HG03039 (cell line): ENCODE data around the gene CACNA1A.

Experiments used
- ATAC-seq: cut with Tn5 transposase; IDR thresholded peaks from one replicate; pipeline ENCODE4 v1.9.1; 2021; ENCODE audit warnings: mild to moderate bottlenecking, moderate library complexity; ENCODE audit not compliant: unreplicated experiment

Gene CACNA1A

DNA sequence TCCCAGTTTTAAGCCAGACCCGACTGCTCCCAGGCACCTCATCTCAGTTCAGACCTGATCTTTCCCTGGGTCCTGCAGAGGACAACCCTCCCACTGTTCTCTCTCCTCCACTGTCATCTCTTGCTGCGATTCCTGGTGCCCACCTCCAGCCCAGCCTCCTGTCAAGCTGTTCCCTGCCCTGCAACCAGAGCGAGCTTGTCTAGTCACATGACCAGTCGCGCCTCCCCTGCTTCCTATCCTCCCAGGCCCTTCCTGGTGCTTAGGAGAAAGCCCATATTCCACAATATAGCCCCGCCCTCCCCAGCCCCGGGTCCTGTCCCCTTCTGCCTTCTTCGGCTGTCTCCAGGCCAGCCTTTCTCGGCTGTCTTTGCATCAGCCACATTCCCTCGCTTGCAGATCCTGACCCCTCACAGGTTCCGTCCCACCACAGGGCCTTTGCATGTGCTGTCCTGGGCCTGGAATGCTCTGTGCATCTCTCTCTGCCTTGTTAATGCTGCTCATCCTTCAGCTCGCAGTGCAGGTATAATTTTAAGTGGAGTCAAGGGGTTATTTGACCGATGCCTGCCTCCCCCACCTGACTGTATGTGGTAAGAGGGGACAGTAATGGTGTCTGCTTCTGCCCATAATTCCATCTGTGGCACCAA, 267.3 kb downstream of the CACNA1A start:
- no peak for ATAC-seq

DNA sequence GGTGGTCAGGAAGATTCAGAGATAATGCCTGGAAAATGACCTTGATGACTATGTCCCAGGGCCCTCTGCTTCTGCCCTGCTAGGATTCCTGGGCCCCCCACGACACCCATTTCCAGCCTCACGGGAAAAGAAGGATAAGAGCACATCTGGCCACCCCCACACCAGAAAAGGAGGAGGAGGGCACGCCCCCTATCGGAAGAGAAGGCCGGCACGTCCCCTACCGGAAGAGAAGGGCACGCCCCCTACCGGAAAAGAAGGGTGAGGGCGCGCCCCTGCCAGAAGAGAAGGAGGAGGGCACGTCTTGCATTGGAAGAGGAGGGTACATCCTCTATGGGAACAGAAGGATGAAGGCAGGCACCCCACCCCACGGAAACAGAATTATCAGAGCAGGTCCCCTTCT, 271.8 kb downstream of the CACNA1A start:
- no peak for ATAC-seq

DNA sequence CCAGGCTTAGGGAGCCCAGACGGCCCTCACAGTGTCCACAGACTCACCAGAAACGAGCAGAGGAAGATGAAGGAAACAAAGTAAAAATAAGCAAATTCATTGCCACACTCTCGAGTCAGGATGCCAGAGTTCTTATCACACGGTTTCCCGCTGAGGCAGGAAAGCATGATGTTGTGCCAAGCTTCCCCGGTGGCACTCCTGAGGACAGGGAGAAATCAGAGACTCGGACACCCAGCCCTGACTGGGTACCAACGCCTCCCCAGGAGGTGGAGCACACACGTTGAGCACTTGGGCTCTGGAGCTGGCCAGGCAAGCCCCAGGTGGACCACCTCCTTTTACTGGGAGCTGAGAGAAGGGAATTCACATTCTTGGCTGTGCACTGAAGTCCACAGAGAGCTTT, 274.6 kb downstream of the CACNA1A start:
- no peak for ATAC-seq

DNA sequence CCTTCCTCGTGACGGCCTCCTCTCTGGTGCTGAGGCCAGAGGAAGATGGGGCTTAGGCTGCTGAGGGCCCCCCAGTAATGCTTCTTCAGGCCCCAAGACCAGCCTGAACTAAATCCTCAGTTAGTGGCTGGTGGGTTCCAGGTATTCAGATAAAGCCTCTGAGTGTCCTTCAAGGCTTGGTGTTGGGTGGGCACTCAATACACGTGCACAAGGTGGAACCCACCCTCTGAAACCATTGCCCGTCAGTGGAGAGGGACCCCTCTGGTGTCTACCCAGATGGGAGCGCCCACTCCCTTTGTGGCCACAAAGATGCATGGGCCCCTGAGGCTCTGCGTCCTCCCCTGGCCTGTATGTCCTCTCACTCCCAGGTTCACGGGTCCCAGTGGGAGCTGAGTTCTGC, 277.0 kb downstream of the CACNA1A start:
- no peak for ATAC-seq

DNA sequence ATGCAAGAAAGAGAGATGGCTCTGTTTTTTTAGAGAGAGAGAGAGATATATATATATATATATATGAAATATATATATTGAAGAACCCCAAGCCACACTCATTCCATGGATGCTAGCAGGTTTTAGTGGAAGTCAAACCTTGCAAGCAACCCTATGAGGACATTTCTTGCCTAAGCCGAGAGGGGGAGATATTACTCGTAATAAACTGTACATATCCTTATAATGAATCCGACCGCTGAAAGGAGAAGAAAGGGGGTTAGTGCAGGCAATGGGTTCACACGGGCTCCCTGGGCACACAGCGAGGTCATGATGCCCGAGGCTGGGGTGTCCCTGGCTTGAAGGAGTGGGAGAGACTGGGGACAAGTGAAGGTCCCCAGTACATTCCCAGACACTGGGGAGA, 277.7 kb downstream of the CACNA1A start:
- ATAC-seq, result no peak

DNA sequence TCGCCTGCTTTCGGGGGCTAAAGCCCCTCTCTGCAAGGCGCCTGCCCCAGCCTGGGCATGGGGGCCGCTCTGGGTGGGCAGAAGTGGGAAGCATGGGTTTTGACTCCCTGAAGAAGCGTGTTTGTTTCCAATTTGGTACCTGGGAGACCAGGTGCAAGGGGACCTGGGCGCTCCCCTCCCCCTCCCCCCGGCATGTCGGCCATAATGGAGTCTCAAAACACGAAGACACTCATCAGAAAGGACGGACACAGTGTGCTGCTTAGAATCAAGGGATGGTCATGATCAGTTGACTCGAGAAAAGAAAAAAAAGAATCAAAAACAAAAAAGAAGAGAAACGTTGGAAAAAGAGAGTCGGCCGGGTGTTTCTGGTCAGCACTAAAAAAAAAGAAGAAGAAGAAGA, 279.3 kb downstream of the CACNA1A start:
- no peak for ATAC-seq

DNA sequence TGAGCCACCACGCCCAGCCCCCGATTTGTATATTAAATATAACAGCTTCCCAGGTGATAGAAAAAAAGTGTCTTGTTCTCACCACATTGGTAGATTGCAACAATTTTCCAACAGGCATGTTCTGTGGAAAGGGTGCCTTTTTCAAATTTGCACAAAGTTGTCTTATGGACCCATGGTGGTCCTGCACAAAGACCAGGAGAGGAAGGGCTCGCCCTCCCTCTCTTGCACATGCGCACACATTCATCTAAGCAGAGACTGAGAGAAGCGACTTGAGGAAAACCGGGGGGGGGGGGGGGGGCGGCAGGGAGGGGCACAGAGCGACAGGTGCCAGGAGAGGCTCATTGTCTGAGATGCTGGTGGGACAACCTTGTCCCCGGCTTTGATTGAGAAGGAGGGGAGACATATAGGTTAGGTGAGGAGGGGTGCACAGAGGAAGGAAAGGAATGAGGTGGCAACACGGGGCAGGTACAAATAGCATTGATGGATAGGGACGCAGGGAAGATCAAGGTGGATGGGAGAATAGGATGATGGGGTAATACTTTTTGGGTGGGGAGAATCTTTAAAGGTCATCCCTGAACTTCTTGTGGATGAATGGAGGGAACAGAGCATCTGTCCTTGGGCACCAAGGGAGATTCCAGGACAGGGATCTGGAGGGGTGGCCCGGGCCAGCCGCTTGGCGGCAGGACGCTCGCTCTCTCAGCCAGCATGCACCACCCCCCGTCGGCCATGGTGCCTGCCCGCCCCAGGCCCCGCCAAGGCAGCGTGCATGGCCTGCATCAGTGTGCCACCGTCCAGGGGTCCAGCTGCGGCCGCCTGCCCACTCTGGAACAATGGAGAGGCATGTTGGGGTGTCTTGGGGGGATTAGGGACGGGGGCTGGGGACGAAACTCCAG, 280.1 kb downstream of the CACNA1A start:
- no peak for ATAC-seq

DNA sequence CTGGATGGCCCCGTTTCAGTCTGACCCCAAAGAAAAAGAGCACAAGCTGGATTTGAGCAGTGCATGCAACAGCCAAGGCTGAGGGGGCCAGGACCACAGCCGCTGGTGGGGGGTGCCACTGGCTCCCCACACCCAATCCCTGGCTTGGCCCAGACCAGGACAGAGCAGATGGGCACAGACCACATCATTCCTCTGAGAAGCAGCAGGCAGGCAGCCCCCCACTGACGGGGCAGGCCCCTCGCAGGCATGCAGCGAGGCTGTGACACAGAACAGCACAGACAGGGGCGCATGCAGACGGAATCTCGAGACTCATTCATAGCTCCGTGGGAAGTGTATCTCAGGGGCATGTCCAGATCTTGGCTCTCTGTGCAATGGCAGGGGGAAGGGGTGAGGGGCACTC, 281.2 kb downstream of the CACNA1A start:
- no peak for ATAC-seq

DNA sequence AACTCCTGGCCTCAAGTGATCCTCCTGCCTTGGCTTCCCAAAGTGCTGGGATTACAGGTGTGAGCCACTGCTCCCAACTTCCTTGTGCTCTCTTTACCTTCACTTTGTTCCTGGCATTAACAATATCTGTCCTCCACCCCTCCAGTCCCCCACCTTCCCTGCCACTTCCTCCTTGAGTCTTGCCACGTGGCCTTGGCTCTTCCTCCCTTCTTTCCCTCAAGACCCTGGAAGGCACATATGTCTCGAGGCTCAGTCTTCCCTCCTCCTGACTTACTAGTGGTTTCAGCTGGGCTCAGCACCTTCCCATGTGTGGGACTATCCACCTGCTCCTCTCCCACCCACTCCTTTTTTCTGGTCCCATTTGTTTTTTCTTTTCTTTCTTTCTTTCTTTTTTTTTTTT, 285.4 kb downstream of the CACNA1A start:
- no peak for ATAC-seq

DNA sequence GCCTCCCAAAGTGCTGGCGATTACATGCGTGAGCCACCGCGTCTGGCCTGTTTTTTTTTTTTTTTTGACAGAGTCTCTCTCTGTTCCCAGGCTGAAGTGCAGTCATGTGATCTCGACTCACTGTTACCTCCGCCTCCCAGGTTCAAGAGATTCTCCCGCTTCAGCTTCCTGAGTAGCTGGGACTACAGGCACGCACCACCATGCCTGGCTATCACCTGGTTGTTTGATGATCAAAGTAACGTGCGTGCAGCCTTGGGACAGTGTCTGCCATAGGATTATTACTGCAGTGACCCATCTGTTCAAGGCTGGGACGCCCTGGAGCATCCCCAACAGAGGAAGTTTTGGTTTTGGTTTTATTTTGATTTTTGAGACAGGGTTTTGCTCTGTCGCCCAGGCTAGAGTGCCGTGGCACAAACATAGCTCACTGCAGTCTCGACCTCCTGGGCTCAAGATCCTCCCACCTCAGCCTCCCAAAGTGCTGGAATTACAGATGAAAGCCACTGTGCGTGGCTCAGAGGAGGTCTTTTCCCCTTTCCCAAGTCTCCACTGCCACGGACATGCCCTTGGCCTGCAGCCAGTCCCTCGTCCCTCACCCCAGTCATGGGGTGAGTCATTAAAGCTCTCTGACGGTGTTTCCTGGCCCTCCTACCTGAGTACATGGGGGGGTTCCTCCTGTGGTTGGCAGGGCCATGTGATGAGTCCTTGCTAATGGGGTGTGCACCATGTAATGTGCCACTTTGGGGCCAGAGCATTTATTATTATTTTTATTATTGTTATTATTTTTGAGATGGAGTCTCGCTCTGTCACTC, 290.5 kb downstream of the CACNA1A start:
- ATAC-seq, result no peak

DNA sequence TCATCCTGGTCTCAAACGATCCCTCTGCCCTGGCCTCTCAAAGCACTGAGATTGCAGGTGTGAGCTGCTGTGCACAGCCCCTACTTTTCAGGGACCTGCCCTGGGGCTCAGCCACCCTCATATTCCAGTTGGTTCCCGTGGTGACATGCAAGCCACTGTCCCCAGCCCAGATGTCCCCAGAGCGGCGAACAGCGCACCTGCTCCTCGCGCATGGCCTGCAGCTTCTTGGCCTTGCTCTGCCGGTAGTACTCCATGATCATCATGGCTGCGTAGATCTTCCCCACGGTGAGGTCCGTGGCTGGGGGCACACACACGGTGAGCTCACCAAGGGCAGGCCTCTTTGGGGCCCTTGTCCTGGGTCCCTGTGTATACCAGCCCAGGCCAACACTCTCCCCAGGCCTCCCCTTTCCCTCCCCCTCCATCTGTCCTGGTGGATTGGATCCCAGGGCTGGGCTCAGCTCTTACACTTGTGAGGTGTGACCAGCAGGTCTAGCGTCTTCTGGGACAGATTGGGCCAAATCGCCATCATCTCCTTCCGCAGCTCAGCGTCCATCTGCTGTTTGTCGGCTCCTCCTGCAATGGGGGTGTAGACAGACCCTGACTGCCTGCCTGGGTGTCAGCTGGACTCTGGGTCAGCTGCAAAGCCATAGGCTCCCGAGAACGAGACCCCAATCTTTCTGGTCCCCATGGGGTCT, 292.1 kb downstream of the CACNA1A start:
- ATAC-seq, result no peak

DNA sequence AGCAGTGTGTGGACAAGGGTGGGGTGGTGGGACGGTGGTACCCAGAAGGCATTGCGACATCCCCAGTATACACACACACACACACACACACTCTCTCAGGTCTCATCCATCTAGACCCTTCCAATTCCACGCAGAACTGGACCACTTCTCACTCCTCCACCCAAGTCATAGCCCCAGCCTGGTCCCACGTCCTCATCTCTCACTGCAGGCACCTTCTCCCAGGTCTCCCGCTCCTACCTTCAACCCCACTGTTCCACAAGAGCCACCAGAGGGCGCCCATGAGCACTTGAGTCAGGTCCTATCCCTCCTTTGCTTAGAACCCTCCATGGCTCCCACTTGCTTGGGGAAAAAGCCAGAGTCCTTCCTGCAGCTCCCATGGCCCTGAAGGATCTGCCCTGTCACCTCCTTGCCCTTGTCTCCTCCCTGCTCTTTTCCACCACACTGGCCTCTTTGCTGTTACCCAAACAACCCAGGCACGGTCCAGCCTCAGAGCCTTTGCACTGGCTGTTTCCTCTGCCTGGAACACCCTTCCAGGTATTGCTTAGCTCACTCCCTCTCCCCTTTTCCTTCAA, 293.4 kb downstream of the CACNA1A start:
- ATAC-seq, result no peak

DNA sequence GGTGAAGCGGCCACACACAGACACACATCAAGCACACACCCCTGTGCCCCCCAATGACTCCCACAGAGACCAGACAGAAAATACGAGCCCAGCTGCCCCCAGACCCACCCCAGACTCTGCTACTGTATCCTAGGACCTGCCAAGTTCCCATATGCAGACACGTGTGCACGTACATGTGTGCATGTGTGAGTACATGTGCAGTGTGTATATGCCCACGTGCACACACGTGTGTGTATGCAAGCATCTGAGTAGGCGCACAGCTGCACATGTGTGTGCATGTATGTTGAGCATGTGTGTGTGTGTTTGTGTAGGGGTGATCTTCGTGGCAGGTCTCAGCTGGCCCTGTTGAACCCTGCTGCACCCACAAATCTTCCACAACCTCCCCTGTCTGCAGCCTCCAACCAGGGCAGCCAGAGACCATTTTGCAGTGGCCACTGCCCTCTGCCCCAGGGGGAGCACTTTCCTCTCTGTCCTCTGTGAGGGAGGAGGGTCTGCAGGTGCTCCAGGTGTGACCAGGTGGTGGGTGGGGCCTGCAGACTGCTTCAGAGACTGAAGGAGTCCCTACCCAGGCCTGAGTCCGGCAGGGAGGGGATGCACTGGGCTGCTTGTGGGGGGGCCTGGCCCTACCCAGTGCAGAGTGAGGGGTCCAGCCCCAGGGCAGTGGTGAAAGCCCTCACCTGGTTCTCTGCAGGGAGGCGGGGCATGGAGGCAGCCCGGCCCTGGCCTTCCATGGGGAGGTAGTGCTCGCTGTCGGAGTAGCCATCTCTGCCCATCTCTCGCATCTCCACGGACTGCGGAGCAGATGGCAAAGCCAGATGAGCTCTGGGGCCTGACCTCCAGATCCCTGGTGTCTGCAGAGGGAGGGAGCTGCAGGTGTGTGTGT, 294.6 kb downstream of the CACNA1A start:
- no peak for ATAC-seq

DNA sequence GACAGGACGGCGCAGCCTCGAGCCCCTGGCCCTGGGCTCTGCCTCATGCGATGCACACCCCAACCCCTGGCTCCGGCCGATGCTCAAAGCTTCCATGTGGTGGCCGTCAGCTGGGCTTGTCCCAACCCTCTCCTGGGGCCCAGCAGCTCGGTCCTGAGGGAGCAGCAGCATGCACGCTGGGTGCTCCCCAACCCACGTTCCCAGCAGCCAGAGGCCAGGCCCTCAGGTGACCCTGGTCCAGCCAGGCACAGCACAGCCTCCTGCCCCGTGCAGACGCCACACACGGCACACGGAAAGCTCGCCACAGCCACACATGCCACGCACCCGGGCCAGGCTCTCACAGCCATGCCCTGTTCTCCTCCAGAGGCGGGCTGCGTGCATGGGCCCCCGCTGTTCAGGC, 295.3 kb downstream of the CACNA1A start:
- no peak for ATAC-seq

DNA sequence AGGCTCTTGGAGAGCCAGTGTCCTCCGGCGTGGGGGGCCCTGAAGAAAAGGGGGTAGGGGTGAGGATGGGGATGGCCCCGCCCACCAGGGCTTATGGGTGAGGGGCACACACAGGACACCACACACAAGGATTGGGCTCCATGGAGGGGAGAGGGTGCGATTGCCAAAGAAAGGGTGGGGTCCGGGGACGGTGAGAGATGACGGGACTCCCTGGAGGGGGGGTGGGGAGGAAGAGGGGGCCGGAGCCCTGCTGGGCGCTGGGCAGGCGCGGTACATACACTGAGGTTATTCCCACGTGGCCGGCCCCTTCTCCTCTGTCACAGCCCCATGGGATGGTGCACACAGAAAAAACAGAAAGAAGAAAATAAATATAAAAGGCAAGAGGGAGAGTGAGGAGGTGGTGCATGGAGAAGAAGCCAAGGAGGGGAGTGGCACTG, 295.9 kb downstream of the CACNA1A start:
- ATAC-seq, result no peak

DNA sequence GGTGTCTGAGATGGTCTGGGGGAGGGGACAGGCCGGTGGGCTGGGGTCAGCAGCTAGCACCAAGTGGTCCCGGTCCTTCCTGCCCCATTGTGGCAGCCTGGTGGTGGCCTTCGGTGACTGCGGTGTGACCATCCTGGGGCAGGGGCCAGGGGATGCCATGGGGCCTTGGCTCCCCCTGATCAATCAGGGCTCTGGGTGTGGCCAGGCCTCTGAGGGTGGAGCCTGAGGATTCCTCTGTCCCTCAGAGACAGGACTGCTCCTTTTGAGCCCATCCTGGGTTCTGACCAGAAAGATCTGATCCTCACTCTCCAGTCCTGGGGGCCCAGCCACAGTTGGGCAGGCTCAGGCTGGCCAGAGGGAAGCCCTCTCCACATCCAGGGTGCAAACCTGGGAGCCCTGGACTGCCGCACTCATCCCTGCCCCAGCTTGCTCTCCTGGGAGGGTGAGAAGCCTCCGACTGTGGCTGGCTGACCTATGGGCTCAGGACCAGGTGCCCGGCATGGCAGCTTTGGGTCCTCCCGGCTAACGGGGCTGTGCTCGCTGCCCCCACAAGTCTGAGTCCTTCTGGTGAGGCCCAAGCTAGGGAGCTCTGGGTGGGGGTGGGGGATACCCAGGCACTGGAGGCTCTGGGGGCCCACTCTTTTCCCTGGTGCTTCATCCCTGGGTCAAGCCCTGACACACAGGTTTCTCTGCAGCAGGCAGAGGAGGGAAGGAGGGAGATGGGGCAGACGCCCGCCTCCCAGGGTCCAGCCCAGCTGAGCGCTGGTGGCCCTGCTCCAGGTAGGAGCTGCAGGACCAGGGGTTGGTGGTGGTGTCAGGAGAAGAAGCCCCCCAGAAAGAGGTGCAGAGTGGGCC, 296.6 kb downstream of the CACNA1A start:
- no peak for ATAC-seq

DNA sequence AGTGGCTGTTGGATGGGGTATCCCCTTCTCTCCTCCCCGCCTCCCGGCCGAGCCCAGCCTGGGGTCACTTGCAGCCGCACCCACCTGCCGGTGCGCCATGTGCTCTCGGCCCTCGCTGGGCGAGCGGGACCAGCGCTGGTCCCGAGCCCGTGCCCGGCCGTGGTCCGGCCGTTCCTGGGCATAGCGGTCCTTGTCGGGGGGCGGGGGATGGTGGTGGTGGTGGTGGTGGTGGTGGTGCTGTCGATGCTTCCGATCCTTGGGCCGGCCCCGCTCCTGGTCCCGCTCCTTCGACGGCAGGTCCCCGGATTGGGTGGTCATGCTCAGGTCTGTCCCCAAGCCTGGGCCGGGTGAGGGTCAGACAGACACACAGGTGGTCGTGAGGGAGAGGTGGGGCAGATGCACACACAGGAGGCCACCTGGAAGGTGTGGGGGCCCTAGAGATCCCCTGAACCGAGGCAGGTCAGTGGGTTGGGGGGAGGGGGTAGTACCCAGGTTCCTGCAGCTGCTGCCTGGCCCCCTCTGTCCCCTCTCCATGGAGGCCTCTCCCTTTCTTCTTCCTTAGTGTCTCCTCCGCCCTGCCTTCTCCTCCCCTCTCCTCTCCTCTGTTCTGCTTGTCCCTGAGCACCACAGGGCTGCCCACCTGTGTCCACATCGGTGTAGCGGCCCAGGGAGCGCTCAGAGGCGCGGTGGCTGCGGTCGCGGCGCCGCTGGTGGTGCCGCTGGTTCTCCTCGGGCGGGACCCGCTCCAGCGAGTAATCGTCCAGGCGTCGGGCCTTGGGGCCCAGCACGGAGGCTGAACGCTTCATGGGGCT, 297.4 kb downstream of the CACNA1A start:
- ATAC-seq, result no peak
